Smooth muscle cell (in vitro differentiated cells): ENCODE measurements around the gene SUZ12. TPM values are rescaled to one million over a fixed set of nuclear protein-coding genes. Genes with fewer than 3 reads are reported as not detected.

Experiments used
- polyA plus RNA-seq: library from polyadenylated mRNA; unstranded; fragments of >200 nt; fragmentation: Nextera tagmentation; extraction: Ambion mirVana; gene quantifications from 2 replicates; pipeline ENCODE4 v1.2.1, GENCODE V29; 2016
- small RNA-seq: library from RNA; depleted of rRNA; stranded (forward); fragments of <200 nt; gene quantifications from one replicate; pipeline ENCODE3, GENCODE V24; 2014
- total RNA-seq: library from RNA; depleted of rRNA; stranded (reverse); fragments of >200 nt; gene quantifications from 2 replicates; pipeline ENCODE4 v1.2.3, GENCODE V29; 2014

SUZ12 gene
- total and polyA plus RNA-seq, 2 experiments from 2014 or later: 11.1 to 26.3 TPM

Small RNAs within 50 kb of the gene (small RNA-seq; reads per million reads assigned to genes)
- gene AC090616.4: not detected
- gene RNA5SP437: not detected

Other genes with a start within 250 kb of the SUZ12 start
- 55.7 and 57.0 TPM in 2 replicates for gene COPRS, start 77.8 kb upstream of the SUZ12 start, total RNA-seq
- 78.9 and 81.3 TPM in 2 replicates for gene COPRS, start 77.8 kb upstream of the SUZ12 start, polyA plus RNA-seq
- 26.3 and 49.5 TPM in 2 replicates for gene UTP6, start 35.3 kb upstream of the SUZ12 start, total RNA-seq
- 60.9 and 63.6 TPM in 2 replicates for gene UTP6, start 35.3 kb upstream of the SUZ12 start, polyA plus RNA-seq
- gene LRRC37B, start 70.4 kb downstream of the SUZ12 start, total RNA-seq: 9.8 and 20.9 TPM in 2 replicates
- 5.2 and 8.7 TPM in 2 replicates for gene LRRC37B, start 70.4 kb downstream of the SUZ12 start, polyA plus RNA-seq
- gene RHOT1, start 205.5 kb downstream of the SUZ12 start, total RNA-seq: 28.7 and 34.1 TPM in 2 replicates
- gene RHOT1, start 205.5 kb downstream of the SUZ12 start, polyA plus RNA-seq: 21.6 and 23.6 TPM in 2 replicates